ENCODE data around the gene CLDN19. TPM values are rescaled to one million over a fixed set of nuclear protein-coding genes. Genes with fewer than 3 reads are reported as not detected.

Gene CLDN19
- total RNA-seq, 1 experiment from 2014 or later: 0.05 TPM

GRCh38 chr1:42748461-42749410, 8.7 kb upstream of the CLDN19 start:
- Histone ChIP-seq H3K9me3 (ENCODE audit: control insufficient read depth, insufficient read depth, low read depth, low read length) (no peaks in the 10 kb centered on the region), H3K27me3 (ENCODE audit: control insufficient read depth, insufficient read depth, low read length) (no peaks in the 10 kb centered on the region), H3K4me1 (ENCODE audit: control insufficient read depth, insufficient read depth, low read length) (no peaks in the 10 kb centered on the region), H3K4me3 (ENCODE audit: low read depth in 2 of 2, low read length in 2 of 2) (no peak overlapping the region), H3K36me3 (ENCODE audit: control insufficient read depth, insufficient read depth, low read length) (peaks cover 9% of the 10 kb centered on the region), H3K27ac (ENCODE audit: low read length) (no peak overlapping the region)
- ATAC-seq: no peak
- intact Hi-C loops (cut with micrococcal nuclease; ENCODE audit: unreplicated experiment): no loop called here
- in situ Hi-C loops (cut with HindIII; ENCODE audit: low pct_unique_long_range_greater_than_20kb, low sequenced_read_pairs): no loop called here
- POLR2A ChIA-PET: interaction anchor here (0.7 kb wide), 1 partner anchor 202 kb away, joined by 3 read pairs; no protein-coding TSS in a partner anchor
- TF ChIP-seq, protein P1, sequence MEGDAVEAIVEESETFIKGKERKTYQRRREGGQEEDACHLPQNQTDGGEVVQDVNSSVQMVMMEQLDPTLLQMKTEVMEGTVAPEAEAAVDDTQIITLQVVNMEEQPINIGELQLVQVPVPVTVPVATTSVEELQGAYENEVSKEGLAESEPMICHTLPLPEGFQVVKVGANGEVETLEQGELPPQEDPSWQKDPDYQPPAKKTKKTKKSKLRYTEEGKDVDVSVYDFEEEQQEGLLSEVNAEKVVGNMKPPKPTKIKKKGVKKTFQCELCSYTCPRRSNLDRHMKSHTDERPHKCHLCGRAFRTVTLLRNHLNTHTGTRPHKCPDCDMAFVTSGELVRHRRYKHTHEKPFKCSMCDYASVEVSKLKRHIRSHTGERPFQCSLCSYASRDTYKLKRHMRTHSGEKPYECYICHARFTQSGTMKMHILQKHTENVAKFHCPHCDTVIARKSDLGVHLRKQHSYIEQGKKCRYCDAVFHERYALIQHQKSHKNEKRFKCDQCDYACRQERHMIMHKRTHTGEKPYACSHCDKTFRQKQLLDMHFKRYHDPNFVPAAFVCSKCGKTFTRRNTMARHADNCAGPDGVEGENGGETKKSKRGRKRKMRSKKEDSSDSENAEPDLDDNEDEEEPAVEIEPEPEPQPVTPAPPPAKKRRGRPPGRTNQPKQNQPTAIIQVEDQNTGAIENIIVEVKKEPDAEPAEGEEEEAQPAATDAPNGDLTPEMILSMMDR (IDR thresholded peaks at IDR 0.05): no peak
- TF ChIP-seq TCF7L2 (IDR thresholded peaks at IDR 0.05; ENCODE audit: low read depth, low read length): no peak
- no peak for TF ChIP-seq SIN3A (IDR thresholded peaks at IDR 0.05; ENCODE audit: borderline replicate concordance, insufficient read depth, low read depth, low read length)
- TF ChIP-seq POLR2AphosphoS5 (IDR thresholded peaks at IDR 0.05; ENCODE audit: low read depth, low read length): no peak
- TF ChIP-seq REST (IDR thresholded peaks at IDR 0.05; ENCODE audit: insufficient read depth in 1 of 2, low read depth in 2 of 2, low read length in 1 of 2): no peak
- DNase-seq (ENCODE audit: low read depth, low spot score): no peak
- BruUV-seq (replicated peaks): no TSS peak
- CTCF ChIA-PET: no interaction called here

DNA sequence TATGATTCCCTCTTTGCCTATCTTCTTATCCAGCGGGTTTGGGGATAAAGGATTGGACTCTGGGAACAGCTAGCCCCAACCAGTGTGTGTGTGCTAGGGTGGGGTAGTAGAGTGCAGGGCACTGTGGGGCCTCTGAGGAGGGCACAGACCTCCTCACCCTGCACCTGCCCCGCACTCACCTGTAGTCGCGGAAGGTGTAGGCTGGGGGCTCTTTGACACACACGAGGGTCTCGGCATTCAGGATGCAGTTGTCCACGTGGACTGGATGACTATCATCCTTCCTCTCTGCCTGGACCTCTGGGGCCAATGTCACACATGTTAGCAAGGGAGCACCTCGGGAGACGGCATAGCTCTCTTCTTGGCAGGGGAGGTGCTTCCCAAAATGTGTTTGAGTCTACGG, 8.0 kb upstream of the CLDN19 start:
- no peaks in the 10 kb centered on the region; the same call in 1 of the 2 replicates for H3K4me1 ChIP-seq (ENCODE audit: control insufficient read depth, insufficient read depth, low read length)
- no peaks in the 10 kb centered on the region for H3K9me3 ChIP-seq (ENCODE audit: control insufficient read depth, insufficient read depth, low read depth, low read length)
- intact Hi-C loops (cut with micrococcal nuclease; ENCODE audit: unreplicated experiment) (no loop called here), in situ Hi-C loops (cut with HindIII; ENCODE audit: low pct_unique_long_range_greater_than_20kb, low sequenced_read_pairs) (no loop called here)
- H3K27me3 ChIP-seq (ENCODE audit: control insufficient read depth, insufficient read depth, low read length): no peaks in the 10 kb centered on the region
- DNase-seq (ENCODE audit: low read depth, low spot score) (no peak), ATAC-seq (no peak)
- no peak overlapping the region for H3K27ac ChIP-seq (ENCODE audit: low read length)
- peaks cover 6% of the 10 kb centered on the region for H3K36me3 ChIP-seq (ENCODE audit: control insufficient read depth, insufficient read depth, low read length)
- ChIA-PET CTCF (no interaction called here), POLR2A (no interaction called here)
- no peak overlapping the region for H3K4me3 ChIP-seq (ENCODE audit: low read depth in 2 of 2, low read length in 2 of 2)
- TF ChIP-seq TCF7L2 (IDR thresholded peaks at IDR 0.05; ENCODE audit: low read depth, low read length) (no peak), SIN3A (IDR thresholded peaks at IDR 0.05; ENCODE audit: borderline replicate concordance, insufficient read depth, low read depth, low read length) (no peak), POLR2AphosphoS5 (IDR thresholded peaks at IDR 0.05; ENCODE audit: low read depth, low read length) (no peak), REST (IDR thresholded peaks at IDR 0.05; ENCODE audit: insufficient read depth in 1 of 2, low read depth in 2 of 2, low read length in 1 of 2) (no peak)
- TF ChIP-seq, protein P1 (IDR thresholded peaks at IDR 0.05): no peak
- no TSS peak for BruUV-seq (replicated peaks)
